ENCODE measurements around the gene ARHGAP26. TPM values are rescaled to one million over a fixed set of nuclear protein-coding genes. Genes with fewer than 3 reads are reported as not detected.

Gene ARHGAP26
- total and polyA plus RNA-seq, 4 donors = 1.8 to 16.7 (median 4.1) TPM

- Histone ChIP-seq H3K36me3 (ENCODE audit: control insufficient read depth in 4 of 4, insufficient read depth in 3 of 4, low read depth in 1 of 4, low read length in 3 of 4) (no peaks in the 10 kb centered on the region), H3K27me3 (ENCODE audit: control insufficient read depth in 4 of 4, insufficient read depth in 4 of 4, low read length in 3 of 4) (no peaks in the 10 kb centered on the region), H3K4me3 (ENCODE audit: low read depth in 1 of 3, low read length in 3 of 3) (no peak overlapping the region), H3K9me3 (ENCODE audit: control insufficient read depth in 4 of 4, low read length in 3 of 4) (no peaks in the 10 kb centered on the region), H3K9ac (ENCODE audit: low read depth in 1 of 2, low read length in 2 of 2) (no peak overlapping the region), H3K27ac (ENCODE audit: low read depth in 1 of 2, low read length in 2 of 2) (no peak overlapping the region), H3K4me1 (ENCODE audit: control insufficient read depth in 4 of 4, insufficient read depth in 4 of 4, low read length in 3 of 4) (peaks cover 4 to 14% (median 7%) of the 10 kb centered on the region in 4 donors)
- no peak for DNase-seq (ENCODE audit: low spot score)
- TF ChIP-seq REST (IDR thresholded peaks at IDR 0.05) (no peak), SP1 (IDR thresholded peaks at IDR 0.05) (no peak), ZBTB33 (IDR thresholded peaks at IDR 0.05) (no peak), ATF3 (IDR thresholded peaks at IDR 0.05) (no peak), CTCF (IDR thresholded peaks at IDR 0.05; ENCODE audit: low read depth, low read length, missing input control) (no peak)
- WGBS = 97% methylated on average over 5 of the region's 5 CpGs
Measured at GRCh38 chr5:143224672-143225071, 454.5 kb downstream of the ARHGAP26 start.

GRCh38 chr5:143225511-143225910, 455.3 kb downstream of the ARHGAP26 start:
- WGBS = 97% methylated on average over 4 of the region's 4 CpGs

More at GRCh38 chr5:143225511-143225910, 455.3 kb downstream of the ARHGAP26 start:
- Histone ChIP-seq H3K9ac (ENCODE audit: low read depth in 1 of 2, low read length in 2 of 2) (no peak overlapping the region), H3K27ac (ENCODE audit: low read depth in 1 of 2, low read length in 2 of 2) (no peak overlapping the region), H3K9me3 (ENCODE audit: control insufficient read depth in 4 of 4, low read length in 3 of 4) (no peaks in the 10 kb centered on the region), H3K4me3 (ENCODE audit: low read depth in 1 of 3, low read length in 3 of 3) (no peak overlapping the region), H3K4me1 (ENCODE audit: control insufficient read depth in 4 of 4, insufficient read depth in 4 of 4, low read length in 3 of 4) (peaks cover 6 to 20% (median 10%) of the 10 kb centered on the region in 4 donors), H3K27me3 (ENCODE audit: control insufficient read depth in 4 of 4, insufficient read depth in 4 of 4, low read length in 3 of 4) (no peaks in the 10 kb centered on the region), H3K36me3 (ENCODE audit: control insufficient read depth in 4 of 4, insufficient read depth in 3 of 4, low read depth in 1 of 4, low read length in 3 of 4) (no peaks in the 10 kb centered on the region)
- TF ChIP-seq TAF1 (conservative IDR thresholded peaks at IDR 0.05) = no peak
- TF ChIP-seq HNF4A (conservative IDR thresholded peaks at IDR 0.05) = no peak
- no peak for TF ChIP-seq FOXA1 (IDR thresholded peaks at IDR 0.05)
- no peak for TF ChIP-seq JUND (IDR thresholded peaks at IDR 0.05)
- no peak for TF ChIP-seq RXRA (IDR thresholded peaks at IDR 0.05)
- TF ChIP-seq CTCF (IDR thresholded peaks at IDR 0.05; ENCODE audit: low read depth, low read length, missing input control) = no peak
- TF ChIP-seq NR2F2 (IDR thresholded peaks at IDR 0.05) = no peak
- no peak for TF ChIP-seq ZBTB33 (IDR thresholded peaks at IDR 0.05)
- no peak for TF ChIP-seq REST (IDR thresholded peaks at IDR 0.05)
- no peak for TF ChIP-seq RAD21 (IDR thresholded peaks at IDR 0.05)
- no peak for TF ChIP-seq FOXA2 (IDR thresholded peaks at IDR 0.05)
- no peak for TF ChIP-seq ATF3 (IDR thresholded peaks at IDR 0.05)
- no peak for TF ChIP-seq EGR1 (IDR thresholded peaks at IDR 0.05; ENCODE audit: low read depth in 2 of 2)
- TF ChIP-seq MAX (IDR thresholded peaks at IDR 0.05) = no peak
- DNase-seq (ENCODE audit: low spot score) = no peak

All from liver (tissue), 9 donors.